GM19438 (cell line): ENCODE results near the gene PCDH1.

ENCODE experiments used
- ATAC-seq: cut with Tn5 transposase; IDR thresholded peaks from one replicate; pipeline ENCODE4 v1.9.1; 2021; ENCODE audit warnings: low read depth; ENCODE audit not compliant: unreplicated experiment

PCDH1 gene

GRCh38 chr5:141814064-141814964 is 63.9 kb downstream of the PCDH1 start:
- no peak for ATAC-seq

GRCh38 chr5:141812512-141812911 is 65.7 kb downstream of the PCDH1 start:
- no peak for ATAC-seq

- peak; percentile 57 for ATAC-seq
These were observed 66.7 kb downstream of the PCDH1 start for GRCh38 chr5:141811287-141812155.

- ATAC-seq, result no peak
These were observed 67.5 kb downstream of the PCDH1 start for GRCh38 chr5:141810702-141811101.

GRCh38 chr5:141809380-141810096 is 68.7 kb downstream of the PCDH1 start:
- no peak for ATAC-seq

GRCh38 chr5:141808857-141809256 is 69.4 kb downstream of the PCDH1 start:
- no peak for ATAC-seq

- no peak for ATAC-seq
These were observed 70.5 kb downstream of the PCDH1 start for GRCh38 chr5:141807732-141808131.

GRCh38 chr5:141807329-141807728 is 70.9 kb downstream of the PCDH1 start:
- ATAC-seq, result no peak

GRCh38 chr5:141806626-141807025 is 71.6 kb downstream of the PCDH1 start:
- no peak for ATAC-seq

GRCh38 chr5:141805874-141806595 is 72.2 kb downstream of the PCDH1 start:
- ATAC-seq, result no peak

GRCh38 chr5:141804475-141804874 is 73.7 kb downstream of the PCDH1 start:
- no peak for ATAC-seq
